WTC11 (cell line): Measurements from ENCODE around the gene LEUTX.

ENCODE experiments used
- SP1 ChIP-seq: sonication (generic); formaldehyde crosslinking; conservative IDR thresholded peaks from 2 replicates; pipeline ENCODE4 v1.8.1; 2022; ENCODE audit warnings: missing genetic modification reagents
- TF ChIP-seq, protein P1 (sequence below): fragments of 200-600 bp; IDR thresholded peaks from 2 replicates; pipeline ENCODE4 v1.8.0; 2022; ENCODE audit warnings: antibody characterized with exemption

DNA sequence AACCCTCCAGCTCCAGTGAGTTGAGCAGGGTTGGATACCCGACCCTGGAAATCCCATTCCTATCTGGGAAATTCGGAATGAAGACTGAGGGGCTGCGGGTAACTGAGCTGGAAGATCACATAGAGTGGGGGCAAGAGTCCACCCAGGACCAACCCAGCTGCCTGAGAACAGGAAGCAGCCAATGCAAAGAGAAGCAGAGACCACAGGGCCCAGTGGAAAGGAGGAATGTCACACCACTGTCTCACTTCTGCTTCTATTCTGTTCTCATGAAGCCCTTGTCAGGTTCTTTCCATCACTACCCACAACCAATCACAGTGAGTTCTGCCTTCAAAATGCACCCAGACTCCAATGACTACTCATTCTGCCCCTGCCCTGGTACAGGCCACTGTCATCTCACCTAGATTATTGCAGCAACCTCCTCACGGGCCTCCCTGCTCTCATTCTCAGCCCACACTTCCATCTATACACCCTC, 40.0 kb downstream of the LEUTX start:
- TF ChIP-seq, protein P1, sequence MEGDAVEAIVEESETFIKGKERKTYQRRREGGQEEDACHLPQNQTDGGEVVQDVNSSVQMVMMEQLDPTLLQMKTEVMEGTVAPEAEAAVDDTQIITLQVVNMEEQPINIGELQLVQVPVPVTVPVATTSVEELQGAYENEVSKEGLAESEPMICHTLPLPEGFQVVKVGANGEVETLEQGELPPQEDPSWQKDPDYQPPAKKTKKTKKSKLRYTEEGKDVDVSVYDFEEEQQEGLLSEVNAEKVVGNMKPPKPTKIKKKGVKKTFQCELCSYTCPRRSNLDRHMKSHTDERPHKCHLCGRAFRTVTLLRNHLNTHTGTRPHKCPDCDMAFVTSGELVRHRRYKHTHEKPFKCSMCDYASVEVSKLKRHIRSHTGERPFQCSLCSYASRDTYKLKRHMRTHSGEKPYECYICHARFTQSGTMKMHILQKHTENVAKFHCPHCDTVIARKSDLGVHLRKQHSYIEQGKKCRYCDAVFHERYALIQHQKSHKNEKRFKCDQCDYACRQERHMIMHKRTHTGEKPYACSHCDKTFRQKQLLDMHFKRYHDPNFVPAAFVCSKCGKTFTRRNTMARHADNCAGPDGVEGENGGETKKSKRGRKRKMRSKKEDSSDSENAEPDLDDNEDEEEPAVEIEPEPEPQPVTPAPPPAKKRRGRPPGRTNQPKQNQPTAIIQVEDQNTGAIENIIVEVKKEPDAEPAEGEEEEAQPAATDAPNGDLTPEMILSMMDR, result no peak
- TF ChIP-seq SP1 (CRISPR knock-in tag), result no peak
